ENCODE results near the gene TFIP11. TPM values are rescaled to one million over a fixed set of nuclear protein-coding genes. Genes with fewer than 3 reads are reported as not detected.
A peak's percentile ranks its signal among the peaks of the same experiment; 100 is the strongest.

TFIP11 gene
- total RNA-seq, 2 donors from 2014 or later = 21.9 to 33.2 TPM

- intact Hi-C loops (cut with DNase I) = no loop called here
- no peak for TF ChIP-seq POLR2AphosphoS5 (IDR thresholded peaks at IDR 0.05)
- Histone ChIP-seq H3K4me1 (replicated peaks) (peaks cover 25% of the 10 kb centered on the region), H3K4me3 (no peak overlapping the region), H3K27me3 (replicated peaks; ENCODE audit: insufficient read depth) (no peaks in the 10 kb centered on the region), H3K9me3 (no peaks in the 10 kb centered on the region), H3K27ac (no peak overlapping the region), H3K36me3 (peaks cover 0 to 7% of the 10 kb centered on the region in 2 donors)
- no peak for DNase-seq (ENCODE audit: low spot score)
- WGBS = 74% methylated on average over 3 of the region's 3 CpGs
These were observed 26.4 kb downstream of the TFIP11 start for GRCh38 chr22:26485806-26486390.

GRCh38 chr22:26485013-26485412 is 27.3 kb downstream of the TFIP11 start:
- no peak for DNase-seq (ENCODE audit: low spot score)
- Histone ChIP-seq H3K9me3 (no peaks in the 10 kb centered on the region), H3K4me3 (peak overlapping the region in 1 of 2 donors; percentile 100), H3K27me3 (replicated peaks; ENCODE audit: insufficient read depth) (no peaks in the 10 kb centered on the region), H3K36me3 (peaks cover 0 to 7% of the 10 kb centered on the region in 2 donors), H3K4me1 (replicated peaks) (peaks cover 33% of the 10 kb centered on the region), H3K27ac (peak overlapping the region in 1 of 2 donors; percentile 98)
- WGBS = 46% methylated on average over 7 of the region's 7 CpGs
- intact Hi-C loops (cut with DNase I) = no loop called here
- TF ChIP-seq CTCF (IDR thresholded peaks at IDR 0.05) = no peak
- no peak for TF ChIP-seq POLR2A (IDR thresholded peaks at IDR 0.05)
- TF ChIP-seq POLR2AphosphoS5 (IDR thresholded peaks at IDR 0.05) = no peak

- peaks cover 40% of the 10 kb centered on the region for H3K4me1 ChIP-seq (replicated peaks)
- H3K4me3 ChIP-seq = peak overlapping the region; percentile 97 to 100
- H3K9me3 ChIP-seq = no peaks in the 10 kb centered on the region
- H3K36me3 ChIP-seq = peaks cover 0 to 7% of the 10 kb centered on the region in 2 donors
- peak overlapping the region; percentile 95 to 98 for H3K27ac ChIP-seq
- intact Hi-C loops (cut with DNase I) = loop anchor here (5.0 kb wide), 1 partner anchor 103 kb away; no protein-coding TSS in a partner anchor
- 9% methylated on average over 6 of the region's 6 CpGs for WGBS
- H3K27me3 ChIP-seq (replicated peaks; ENCODE audit: insufficient read depth) = no peaks in the 10 kb centered on the region
- no peak for TF ChIP-seq POLR2AphosphoS5 (IDR thresholded peaks at IDR 0.05)
- TF ChIP-seq CTCF (IDR thresholded peaks at IDR 0.05) = no peak
- TF ChIP-seq POLR2A (IDR thresholded peaks at IDR 0.05) = no peak
- no peak for DNase-seq (ENCODE audit: low spot score)
These were observed 27.9 kb downstream of the TFIP11 start for GRCh38 chr22:26484360-26484706.

GRCh38 chr22:26483439-26484359 is 28.6 kb downstream of the TFIP11 start, which contains the start of the genes HPS4 and SRRD:
HPS4 (minus strand) TSS chr22:26483783; CDS start chr22:26481762, 2,021 bp downstream.
SRRD (plus strand) TSS chr22:26483877; CDS start chr22:26483891, 14 bp downstream.
- H3K27me3 ChIP-seq (replicated peaks; ENCODE audit: insufficient read depth) = no peaks in the 10 kb centered on the region
- peak; percentile 88 for DNase-seq (ENCODE audit: low spot score)
- peak within 1 kb of the TSS; percentile 97 to 100 for H3K4me3 ChIP-seq
- H3K4me1 ChIP-seq (replicated peaks) = peaks cover 40% of the 10 kb centered on the region
- under 1% methylated on average over 27 of the region's 85 CpGs for WGBS
- H3K27ac ChIP-seq = peak within 1 kb of the TSS; percentile 95 to 98
- TF ChIP-seq POLR2AphosphoS5 (IDR thresholded peaks at IDR 0.05) = peak; percentile 95
- peak in 1 of 4 experiments; percentile 30 for TF ChIP-seq CTCF (IDR thresholded peaks at IDR 0.05)
- TF ChIP-seq POLR2A (IDR thresholded peaks at IDR 0.05) = peak; percentile 95
- peaks cover 0 to 7% of the 10 kb centered on the region in 2 donors for H3K36me3 ChIP-seq
- H3K9me3 ChIP-seq = no peaks in the 10 kb centered on the region
- intact Hi-C loops (cut with DNase I) = loop anchor here (5.0 kb wide), 1 partner anchor 104 kb away; no protein-coding TSS in a partner anchor

GRCh38 chr22:26483043-26483438 is 29.2 kb downstream of the TFIP11 start:
- Histone ChIP-seq H3K4me3 (peak overlapping the region; percentile 97 to 100), H3K27ac (peak overlapping the region; percentile 95 to 98), H3K27me3 (replicated peaks; ENCODE audit: insufficient read depth) (no peaks in the 10 kb centered on the region), H3K4me1 (replicated peaks) (peaks cover 40% of the 10 kb centered on the region), H3K36me3 (peaks cover 0 to under 1% of the 10 kb centered on the region in 2 donors), H3K9me3 (no peaks in the 10 kb centered on the region)
- WGBS = 6% methylated on average over 7 of the region's 7 CpGs
- intact Hi-C loops (cut with DNase I) = loop anchor here (5.0 kb wide), 1 partner anchor 104 kb away; no protein-coding TSS in a partner anchor
- no peak for DNase-seq (ENCODE audit: low spot score)
- TF ChIP-seq POLR2A (IDR thresholded peaks at IDR 0.05) (no peak), POLR2AphosphoS5 (IDR thresholded peaks at IDR 0.05) (no peak), CTCF (IDR thresholded peaks at IDR 0.05) (no peak)

Data from prostate gland (tissue), 2 donors.